HG02588 (cell line): ENCODE measurements around the gene ADCY9.
"Not testable (repeated sequence)": the region's sequence is repeated elsewhere in the genome, so short reads cannot be mapped to it uniquely, and the experiment has no call there.

Source experiments
- ATAC-seq: cut with Tn5 transposase; IDR thresholded peaks from one replicate; pipeline ENCODE4 v1.9.1; 2021; ENCODE audit warnings: mild to moderate bottlenecking, moderate library complexity; ENCODE audit not compliant: unreplicated experiment

Gene ADCY9

DNA sequence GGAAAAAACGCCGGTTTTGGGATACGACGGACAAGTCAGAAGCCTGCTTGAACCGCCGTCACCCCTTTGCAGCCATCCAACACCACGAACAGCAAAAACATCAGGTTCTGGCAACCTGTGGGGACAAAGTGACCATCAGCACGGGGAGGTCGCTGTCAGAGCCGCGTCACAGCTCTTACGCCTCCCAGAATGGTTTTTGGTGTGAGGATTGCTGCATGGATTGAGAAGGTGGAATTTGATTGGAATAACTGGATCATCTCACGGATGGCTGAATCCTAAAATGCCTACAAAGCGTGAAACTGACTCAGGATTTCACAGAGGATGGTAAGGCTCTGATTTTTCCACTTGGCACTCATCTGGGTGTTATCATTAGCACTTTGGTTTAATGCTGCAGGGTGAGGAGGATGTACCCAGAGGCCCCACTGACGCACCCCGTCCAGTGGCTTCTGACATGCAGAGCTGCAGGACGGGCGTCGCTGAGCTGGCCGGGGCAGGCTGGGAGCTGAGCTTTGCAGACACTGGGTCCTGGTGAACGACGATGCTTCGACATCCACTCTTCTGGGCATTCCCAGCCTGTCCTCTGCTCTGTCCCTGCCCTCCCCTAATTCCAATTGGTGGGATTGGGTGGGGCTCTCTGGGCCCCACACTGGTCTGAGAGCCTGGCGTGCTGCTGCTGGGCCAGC, 162.4 kb downstream of the ADCY9 start:
- ATAC-seq: no peak

DNA sequence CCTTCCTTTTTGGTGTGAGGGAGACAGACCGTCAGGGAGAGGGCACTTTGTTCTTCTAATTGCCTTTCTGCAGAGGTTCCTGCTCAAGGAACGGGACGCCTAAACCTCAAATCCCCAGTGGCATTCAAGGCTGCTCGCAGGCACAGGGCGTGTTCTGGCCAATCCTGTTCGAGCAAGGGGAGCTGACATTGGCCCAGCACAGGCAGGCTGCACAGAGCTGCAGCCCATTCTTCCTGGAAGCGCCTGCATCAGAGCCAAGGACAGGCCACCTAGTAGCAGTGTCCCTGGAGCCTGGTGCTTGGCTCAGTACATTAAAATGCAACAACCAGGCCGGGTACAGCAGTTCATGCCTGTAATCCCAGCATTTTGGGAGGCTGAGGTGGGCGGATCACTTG, 163.5 kb downstream of the ADCY9 start:
- ATAC-seq: no peak

DNA sequence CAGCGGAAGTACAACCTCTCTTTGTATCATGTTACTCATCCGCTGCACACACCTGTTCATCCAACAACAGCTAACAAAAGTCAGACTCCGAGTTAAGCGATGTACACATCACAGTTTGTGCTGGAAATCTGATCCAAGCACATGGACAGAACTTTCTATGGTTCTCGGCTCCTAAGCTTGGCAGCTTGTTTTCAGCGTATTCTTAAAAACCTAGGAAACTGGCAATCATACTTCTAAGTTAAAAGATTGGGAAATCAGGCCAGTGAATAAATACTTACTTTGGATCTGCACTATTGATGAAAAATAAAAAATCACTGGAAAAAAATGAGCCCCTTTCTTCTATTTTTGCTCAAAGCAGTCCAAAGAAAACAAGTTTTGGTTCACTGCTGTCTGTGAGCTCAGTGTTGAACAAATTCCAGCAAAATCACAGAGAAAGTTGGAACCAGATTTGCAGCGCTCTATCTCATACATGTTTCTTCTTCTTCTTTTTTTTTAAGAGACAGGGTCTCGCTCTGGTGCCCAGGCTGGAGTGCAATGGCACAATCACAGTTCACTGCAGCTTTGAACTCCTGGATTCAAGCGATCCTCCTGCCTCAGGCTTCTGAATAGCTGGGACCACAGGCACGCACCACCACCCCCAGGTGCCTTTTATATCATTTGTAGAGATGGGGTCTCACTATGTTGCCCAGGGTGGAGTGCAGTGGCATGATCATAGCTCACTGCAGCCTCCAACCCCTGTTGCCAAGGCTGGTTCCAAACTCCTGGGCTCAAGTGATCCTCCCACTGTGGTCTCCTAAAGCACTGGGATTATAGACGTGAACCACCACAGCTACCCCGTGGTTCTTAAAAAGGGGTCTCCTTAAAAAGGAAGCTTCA, 164.1 kb downstream of the ADCY9 start:
- no peak for ATAC-seq

DNA sequence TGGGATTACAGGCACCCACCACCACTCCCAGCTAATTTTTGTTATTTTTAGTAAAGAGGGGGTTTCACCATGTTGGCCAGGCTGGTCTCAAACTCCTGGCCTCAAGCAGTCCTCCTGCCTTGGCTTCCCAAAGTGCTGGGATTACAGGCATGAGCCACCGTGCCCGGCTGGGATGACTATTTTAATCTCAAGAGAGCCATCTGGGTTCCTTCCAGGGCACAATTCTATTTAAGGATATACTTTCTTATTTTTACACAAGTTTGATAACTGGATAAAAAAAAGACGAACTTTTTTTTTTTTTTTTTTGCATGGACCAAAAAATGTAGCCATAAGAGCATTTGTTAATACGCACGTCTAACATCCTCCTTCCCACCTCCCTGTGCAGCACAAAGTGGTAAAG, 164.9 kb downstream of the ADCY9 start:
- not testable (repeated sequence) for ATAC-seq

DNA sequence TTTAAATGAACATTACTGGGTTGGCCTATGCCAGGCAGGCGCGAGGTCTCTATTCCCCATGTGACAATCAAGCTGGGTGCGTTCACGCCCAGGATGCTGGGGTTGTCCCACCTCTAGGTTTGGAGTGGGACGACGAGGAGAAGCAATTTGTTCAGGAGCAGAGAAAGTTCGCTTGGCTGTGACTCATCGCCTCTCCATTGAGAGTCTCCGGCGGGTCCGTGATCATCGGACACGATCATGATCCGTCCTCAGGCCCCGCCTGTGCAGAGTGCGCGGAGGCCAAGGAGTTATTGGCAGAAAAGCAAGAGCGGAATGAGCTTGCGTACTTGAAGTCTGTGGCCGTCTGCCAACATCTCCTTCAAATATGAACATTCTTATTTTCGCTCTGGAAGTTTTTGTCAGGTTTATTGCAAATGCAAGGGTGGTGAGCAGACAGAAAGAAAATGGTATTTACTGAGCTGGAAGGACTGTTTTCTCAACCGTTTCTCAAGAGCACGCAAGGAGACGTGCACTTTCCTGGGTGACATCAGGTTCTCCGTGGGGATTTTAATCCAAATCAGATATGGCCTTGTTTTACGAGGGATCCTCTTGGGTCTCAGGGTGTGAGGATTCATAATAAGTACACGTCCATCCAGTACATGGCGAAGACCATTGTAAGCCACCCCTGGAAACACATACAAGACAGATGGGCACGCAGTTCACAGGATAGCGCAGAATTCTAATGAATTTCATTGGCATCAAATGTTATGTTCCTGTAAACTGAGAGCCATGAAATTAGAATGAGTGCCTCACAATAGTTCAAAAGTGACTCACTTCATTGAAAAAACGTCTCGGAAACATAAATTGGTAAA, 165.7 kb downstream of the ADCY9 start:
- ATAC-seq: no peak

DNA sequence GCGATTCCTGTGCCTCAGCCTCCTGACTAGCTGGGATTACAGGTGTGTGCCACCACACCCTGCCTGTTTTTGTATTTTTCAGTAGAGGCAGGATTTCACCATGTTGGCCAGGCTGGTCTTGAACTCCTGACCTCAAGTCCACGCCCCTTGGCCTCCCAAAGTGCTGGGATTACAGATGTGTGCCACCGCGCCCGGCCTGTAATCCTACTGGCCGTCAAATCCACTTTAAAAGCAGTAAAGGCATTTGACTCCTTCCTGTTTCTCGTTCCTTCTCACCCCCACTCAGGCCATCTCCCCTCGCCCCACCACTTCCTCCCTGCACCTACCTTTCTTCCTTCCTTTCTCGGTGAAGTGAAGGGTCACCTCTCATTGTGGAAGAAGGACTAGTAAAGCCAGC, 166.3 kb downstream of the ADCY9 start:
- no peak for ATAC-seq

DNA sequence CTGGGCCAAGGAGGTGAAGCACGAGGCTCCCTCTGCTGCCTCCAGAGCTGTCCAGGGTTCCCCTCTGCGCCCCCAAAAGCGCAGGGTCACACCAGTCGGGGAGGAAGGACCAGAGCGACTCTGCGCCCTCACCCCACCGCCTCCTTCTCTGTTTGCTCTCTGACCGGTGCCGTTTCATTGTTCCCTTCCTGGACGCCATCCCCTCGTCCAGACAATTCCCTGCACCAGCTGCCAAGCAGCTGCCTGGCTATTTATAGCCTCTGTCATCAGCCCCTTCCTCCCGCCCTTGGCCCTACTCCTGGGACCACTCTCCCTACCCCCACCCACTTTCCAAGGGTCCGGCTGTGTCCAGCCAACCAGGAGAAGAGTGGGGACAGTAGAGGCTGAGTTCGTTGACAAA, 167.0 kb downstream of the ADCY9 start:
- no peak for ATAC-seq

DNA sequence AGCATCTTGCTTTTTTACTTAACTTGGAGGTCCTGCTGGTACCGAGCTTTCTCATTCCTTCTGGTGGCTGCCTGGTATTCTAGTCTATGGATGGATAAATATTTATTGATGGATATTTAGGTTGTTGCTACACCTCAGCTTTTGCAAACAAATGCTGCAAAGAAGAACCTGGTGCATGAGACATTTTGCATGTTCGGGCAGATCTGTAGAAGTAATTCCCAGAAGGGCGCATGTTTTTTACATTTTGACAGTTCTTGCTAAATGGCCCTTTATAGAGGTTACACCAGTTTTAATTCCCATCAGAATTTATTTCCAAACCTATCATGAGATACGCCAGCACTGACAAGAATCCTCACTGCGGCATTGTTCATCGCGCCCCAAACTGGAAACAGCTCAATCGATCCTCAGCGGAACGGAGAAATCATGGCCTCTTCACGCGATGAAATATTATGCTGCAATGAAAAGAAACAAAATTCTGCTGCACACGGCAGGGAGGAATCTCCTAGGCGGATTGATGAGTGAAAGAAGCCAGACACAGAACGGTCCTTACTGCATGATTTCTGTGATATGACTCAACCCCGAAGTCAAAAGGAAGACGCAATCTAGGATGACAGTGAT, 167.8 kb downstream of the ADCY9 start:
- ATAC-seq: no peak

DNA sequence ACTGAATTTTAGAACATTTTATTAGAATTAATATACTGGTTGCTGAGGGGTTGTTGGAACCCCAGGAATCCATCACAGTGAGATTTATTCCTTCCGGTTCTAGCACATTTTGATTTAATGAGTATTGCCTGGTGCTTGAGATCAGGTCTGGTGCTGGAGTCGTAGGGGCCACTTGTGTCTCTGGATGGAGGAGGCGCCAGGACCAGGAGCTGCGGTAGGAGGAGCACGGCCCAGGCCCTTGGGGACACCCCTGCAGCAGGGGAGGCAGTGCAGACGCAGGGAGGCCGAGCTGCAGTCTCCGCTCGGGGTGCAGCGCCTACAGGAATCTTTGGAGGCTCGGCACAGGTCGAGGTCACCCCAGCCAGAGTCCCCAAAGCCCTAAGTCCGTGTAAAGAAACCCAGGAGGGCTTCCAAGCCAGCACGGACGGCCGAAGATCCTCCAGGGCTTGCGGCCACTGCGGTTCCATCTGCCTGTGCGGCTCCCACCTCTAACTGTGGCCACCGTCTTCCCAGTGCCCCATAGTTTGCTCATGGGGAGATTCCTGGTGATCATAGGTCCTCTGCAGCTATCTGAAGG, 169.6 kb downstream of the ADCY9 start:
- ATAC-seq: no peak

DNA sequence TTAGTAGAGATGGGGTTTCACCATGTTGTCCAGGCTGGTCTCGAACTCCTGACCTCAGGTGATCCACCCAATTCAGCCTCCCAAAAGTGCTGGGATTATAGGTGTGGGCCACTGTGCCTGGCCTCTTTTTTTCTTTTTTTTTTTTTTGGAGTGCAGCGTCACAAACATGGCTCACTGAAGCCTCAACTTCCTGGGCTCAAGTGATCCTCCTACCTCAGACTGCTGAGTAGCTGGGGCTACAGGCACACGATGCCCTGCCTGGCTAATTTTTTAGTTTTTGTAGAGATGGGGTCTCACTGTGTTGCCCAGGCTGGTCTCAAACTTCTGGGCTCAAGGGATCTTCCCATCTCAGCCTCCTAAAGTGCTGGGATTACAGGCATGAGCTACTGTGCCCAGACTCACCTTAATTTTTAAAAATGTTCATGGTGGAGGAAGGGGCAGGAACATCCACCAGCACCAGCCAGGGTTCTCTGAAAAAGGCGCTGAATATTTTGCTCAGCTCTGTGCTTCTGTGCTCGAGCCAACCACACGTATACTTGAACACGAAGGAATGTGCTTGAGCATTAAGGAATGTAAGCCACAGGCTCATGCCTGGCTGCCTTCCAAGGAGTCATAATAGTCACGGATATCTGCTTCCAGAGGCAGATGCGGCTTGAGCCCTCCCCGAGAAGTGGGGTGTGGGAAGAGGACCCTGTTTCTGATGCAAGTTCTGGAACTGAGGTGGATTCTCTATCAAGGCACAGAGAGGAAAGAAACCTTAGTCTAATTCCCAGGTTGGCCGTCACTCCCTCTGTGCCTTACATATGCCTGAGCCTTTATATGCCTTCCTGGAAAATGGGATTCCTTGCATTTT, 170.3 kb downstream of the ADCY9 start:
- no peak for ATAC-seq

DNA sequence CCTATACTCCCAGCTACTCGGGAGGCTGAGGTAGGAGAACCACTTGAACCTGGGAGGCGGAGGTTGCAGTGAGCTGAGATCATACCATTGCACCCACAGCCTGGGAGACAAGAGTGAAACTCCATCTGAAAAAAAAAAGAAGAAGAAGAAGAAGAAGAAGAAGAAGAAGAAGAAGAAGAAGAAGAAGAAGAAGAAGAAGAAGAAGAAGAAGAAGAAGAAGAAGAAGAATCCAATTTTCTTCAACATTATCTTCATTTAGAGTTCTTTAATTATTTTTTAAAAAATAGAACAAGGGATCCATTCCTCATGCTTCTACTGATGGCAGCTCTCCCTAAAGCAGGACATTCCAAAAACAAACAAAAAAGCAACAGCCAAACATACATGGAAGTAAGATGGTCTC, 171.8 kb downstream of the ADCY9 start:
- not testable (repeated sequence) for ATAC-seq

DNA sequence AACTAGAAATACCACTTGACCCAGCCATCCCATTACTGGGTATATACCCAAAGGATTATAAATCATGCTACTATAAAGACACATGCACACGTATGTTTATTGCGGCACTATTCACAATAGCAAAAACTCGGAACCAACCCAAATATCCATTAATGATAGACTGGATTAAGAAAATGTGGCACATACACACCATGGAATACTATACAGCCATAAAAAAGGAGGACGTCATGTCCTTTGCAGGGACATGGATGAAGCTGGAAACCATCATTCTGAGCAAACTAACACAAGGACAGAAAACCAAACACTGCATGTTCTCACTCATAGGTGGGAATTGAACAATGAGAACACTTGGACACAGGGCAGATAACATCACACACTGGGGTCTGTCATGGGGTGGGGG, 174.1 kb downstream of the ADCY9 start:
- not testable (repeated sequence) for ATAC-seq

DNA sequence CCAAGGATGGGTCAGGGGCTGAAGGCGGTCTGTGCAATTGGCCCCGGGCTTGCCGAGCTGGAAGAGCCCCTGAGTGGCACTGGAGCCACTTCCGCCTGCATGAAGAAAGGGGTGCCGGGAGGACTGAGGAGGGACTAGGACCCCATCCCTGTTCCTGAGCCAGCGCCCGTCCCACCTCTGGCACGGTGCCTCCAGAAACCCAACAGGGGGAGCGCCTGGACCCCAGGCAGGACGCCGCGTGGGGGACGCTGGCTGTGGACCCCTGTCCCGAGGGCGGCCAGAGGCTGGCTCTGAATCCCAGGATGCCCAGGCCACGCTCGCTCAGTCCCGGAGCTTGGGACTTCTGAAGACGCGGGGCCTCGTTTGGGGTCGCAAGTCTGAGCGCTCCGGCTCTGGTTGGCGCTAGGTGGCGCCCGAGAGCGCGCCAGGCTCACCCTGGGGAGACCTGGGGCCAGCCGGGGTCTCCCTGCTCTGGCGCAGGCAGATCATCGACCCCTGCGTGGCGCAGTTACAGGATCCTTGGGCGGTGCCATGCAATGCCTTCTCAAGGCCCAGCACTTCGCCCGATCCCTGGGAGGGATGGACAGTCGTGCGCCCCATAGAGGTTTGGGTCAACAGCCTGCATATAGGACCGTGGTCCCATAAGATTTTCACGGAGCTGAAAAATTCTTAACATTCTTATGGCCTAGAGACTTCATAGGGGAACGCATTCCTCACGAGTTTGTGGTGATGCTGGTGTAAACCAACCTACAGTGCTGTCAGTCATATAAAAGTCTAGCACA, 177.2 kb downstream of the ADCY9 start:
- ATAC-seq: no peak

DNA sequence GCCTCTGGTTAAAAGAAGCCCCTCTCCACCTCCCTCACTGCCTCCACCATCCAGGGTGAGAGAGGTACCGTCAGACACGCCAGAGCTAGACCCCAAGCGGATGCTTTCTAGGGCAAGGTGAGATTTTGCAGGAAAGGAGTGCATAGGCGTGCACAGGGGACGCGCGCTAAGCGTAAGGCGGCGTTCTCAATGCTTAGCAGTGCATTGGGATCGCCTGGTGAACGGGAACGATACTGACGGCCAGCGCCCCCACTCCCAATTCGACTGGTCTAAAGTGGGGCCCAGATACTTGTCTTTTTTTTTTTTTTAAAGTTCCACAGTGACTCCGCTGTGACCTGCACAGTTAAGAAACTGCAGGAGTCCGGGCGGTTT, 177.8 kb downstream of the ADCY9 start:
- ATAC-seq: no peak

DNA sequence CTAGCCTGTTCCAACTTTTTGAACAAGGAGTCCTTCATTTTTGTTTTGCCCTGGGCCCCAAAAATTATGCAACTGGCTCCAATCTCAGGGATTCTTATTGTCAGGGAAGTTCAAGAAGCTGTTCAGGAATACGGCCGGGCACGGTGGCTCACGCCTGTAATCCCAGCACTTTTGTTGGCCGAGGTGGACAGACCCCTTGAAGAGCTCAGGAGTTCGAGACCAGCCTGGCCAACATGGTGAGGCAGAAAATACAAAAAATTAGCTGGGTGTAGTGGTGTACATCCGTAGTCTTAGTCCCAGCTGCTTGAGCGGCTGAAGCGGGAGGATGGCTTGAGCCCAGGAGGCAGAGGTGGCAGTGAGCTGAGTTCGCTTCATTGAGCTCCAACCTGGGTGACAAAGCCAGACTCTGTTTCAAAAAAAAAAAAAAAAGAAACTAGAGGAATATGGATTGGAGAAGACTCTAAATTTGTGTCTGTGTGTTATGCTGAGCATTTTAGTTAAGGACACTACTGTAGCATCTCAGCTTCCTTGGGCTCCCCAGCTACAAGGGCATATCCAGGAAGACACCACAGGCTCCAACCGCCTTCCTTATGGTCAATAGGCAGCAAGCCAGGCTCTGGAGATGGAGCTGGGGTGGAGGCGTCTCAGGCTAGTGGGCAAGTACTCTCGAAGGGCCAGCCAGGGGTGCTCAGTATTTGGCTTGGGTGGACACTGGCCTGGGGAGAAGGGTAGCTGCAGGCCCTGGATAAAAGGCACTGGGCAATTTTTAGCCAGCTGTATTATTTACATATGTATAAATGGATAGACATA, 179.0 kb downstream of the ADCY9 start:
- ATAC-seq: no peak

DNA sequence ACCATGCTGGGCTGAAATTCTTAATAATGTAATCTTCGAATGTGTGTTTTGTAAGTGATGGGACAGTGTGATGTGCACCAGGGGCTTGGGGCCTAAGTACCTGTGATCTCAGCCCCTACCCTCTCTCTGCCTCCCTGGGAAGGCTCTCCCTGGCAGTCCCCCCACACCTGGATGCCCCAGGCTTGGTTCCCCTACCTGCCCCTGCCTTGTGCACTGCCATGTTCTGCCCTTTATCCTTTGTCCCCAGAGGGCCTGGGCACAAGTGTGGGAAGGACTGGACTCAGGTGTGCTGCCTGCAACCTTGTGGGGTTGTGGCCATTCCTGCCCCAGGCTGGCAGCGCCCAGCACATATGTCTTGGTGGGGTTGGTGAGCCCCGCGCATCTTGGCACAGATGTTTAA, 180.3 kb downstream of the ADCY9 start:
- ATAC-seq: no peak

DNA sequence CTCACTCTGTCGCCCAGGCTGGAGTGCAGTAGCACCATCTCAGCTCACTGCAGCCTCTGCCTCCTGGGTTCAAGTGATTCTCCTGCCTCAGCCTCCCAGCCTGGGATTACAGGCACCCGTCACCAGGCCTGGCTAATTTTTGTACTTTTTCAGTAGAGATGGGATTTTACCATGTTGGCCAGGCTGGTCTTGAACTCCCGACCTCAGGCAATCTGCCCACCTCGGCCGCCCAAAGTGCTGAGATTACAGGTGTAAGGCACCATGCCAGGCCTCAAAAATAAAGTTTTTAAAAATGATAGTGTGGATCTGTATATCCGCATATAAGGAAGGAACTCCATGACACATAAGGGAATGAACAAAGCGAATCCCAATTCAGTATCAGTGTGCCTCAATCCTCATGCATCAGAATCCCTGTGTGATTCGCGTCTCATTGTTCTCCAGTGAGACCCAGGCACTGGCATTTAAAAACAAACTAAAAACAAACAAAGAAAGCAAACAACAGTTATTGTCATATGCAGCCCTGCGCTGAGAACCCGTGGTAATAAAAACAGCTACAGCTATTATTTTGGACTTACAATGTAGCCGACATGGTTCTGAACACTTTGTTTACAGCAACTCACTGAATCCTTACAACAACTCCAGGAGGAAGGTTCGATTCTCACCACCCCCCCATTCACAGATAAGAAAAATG, 181.6 kb downstream of the ADCY9 start:
- no peak for ATAC-seq

DNA sequence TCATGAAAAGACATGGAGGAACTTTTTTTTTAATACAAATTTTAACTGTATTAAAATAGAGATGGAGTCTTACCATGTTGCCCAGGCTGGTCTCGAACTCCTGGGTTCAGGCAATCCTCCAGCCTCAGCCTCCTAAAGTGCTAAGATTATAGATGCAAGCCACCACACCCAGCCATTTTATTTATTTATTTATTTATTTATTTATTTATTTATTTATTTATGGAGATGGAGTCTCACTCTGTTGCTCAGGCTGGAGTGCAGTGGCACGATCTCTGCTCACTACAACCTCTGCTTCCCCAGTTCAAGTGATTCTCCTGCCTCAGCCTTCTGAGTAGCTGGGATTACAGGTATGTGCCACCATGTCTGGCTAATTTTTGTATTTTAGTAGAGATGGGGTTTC, 189.1 kb downstream of the ADCY9 start:
- ATAC-seq: not testable (repeated sequence)
